WTC11 (cell line): ENCODE results near the gene GRM7. TPM values are rescaled to one million over a fixed set of nuclear protein-coding genes. Genes with fewer than 3 reads are reported as not detected.

Experiments
- ATAC-seq: fragments of 200-7000 bp; cut with Tn5 transposase; 2 replicates; pipeline ENCODE4 v1.10.0; 2021; ENCODE audit warnings: mild to moderate bottlenecking, moderate library complexity
- CTCF ChIA-PET: fragments of 300-600 bp; sonication (Branson Sonifier 250); formaldehyde crosslinking; loops from one replicate; lab custom pipeline; 2021; ENCODE audit warnings: antibody characterized with exemption; lab: Charles Lee
- POLR2A ChIA-PET: fragments of 350-600 bp; sonication (Branson Sonifier 250); formaldehyde crosslinking; loops from one replicate; lab custom pipeline; 2021; ENCODE audit warnings: antibody characterized with exemption; lab: Charles Lee
- DNase-seq: peaks from one replicate; pipeline ENCODE4 v3.0.0; 2021; ENCODE audit warnings: low spot score
- H3K27ac Mint-ChIP-seq: 2 replicates; pipeline ENCODE4 v1.8.0; 2021; ENCODE audit warnings: mixed read lengths
- H3K27me3 Mint-ChIP-seq: 2 replicates; pipeline ENCODE4 v1.8.0; 2021; ENCODE audit warnings: low read depth, mild to moderate bottlenecking, moderate library complexity, mixed read lengths
- H3K36me3 Mint-ChIP-seq: 2 replicates; pipeline ENCODE4 v1.8.0; 2021; ENCODE audit warnings: mixed read lengths
- H3K4me1 Mint-ChIP-seq: 2 replicates; pipeline ENCODE4 v1.8.0; 2022; ENCODE audit warnings: mixed read lengths
- H3K4me3 Mint-ChIP-seq: 2 replicates; pipeline ENCODE4 v1.8.0; 2021; ENCODE audit warnings: mild to moderate bottlenecking, moderate library complexity, mixed read lengths
- H3K9me3 Mint-ChIP-seq: 2 replicates; pipeline ENCODE4 v1.8.0; 2021; ENCODE audit warnings: mixed read lengths
- ATF6 ChIP-seq: sonication (generic); formaldehyde crosslinking; IDR thresholded peaks from 2 replicates; pipeline ENCODE4 v1.8.1; 2023; ENCODE audit warnings: mild to moderate bottlenecking, missing genetic modification reagents
- ERG ChIP-seq: fragments of 250-450 bp; sonication (Bioruptor Pico); IDR thresholded peaks from 2 replicates; pipeline ENCODE4 v1.8.0; 2021; ENCODE audit warnings: mild to moderate bottlenecking
- ESRRA ChIP-seq: sonication (generic); formaldehyde crosslinking; IDR thresholded peaks from 2 replicates; pipeline ENCODE4 v1.8.1; 2022; ENCODE audit warnings: mild to moderate bottlenecking, missing genetic modification reagents, borderline replicate concordance
- FOXP4 ChIP-seq: sonication (generic); formaldehyde crosslinking; IDR thresholded peaks from 2 replicates; pipeline ENCODE4 v1.8.0; 2022; ENCODE audit warnings: mild to moderate bottlenecking, missing genetic modification reagents
- GRHL2 ChIP-seq: fragments of 250-450 bp; sonication (Bioruptor Pico); IDR thresholded peaks from 2 replicates; pipeline ENCODE4 v1.8.0; 2022; ENCODE audit warnings: mild to moderate bottlenecking, moderate library complexity; ENCODE audit not compliant: insufficient replicate concordance, severe bottlenecking
- KAT7 ChIP-seq: sonication (generic); formaldehyde crosslinking; IDR thresholded peaks from 2 replicates; pipeline ENCODE4 v1.8.1; 2023; ENCODE audit warnings: missing genetic modification reagents, mild to moderate bottlenecking, borderline replicate concordance
- NR3C1 ChIP-seq: sonication (generic); formaldehyde crosslinking; conservative IDR thresholded peaks from 2 replicates; pipeline ENCODE4 v1.8.1; 2023; ENCODE audit warnings: low read depth, mild to moderate bottlenecking, missing genetic modification reagents
- OVOL2 ChIP-seq: fragments of 250-450 bp; sonication (Bioruptor Pico); IDR thresholded peaks from 2 replicates; pipeline ENCODE4 v1.9.0; 2021; ENCODE audit warnings: mild to moderate bottlenecking, borderline replicate concordance
- TEAD1 ChIP-seq: sonication (generic); formaldehyde crosslinking; IDR thresholded peaks from 2 replicates; pipeline ENCODE4 v1.8.0; 2022; ENCODE audit warnings: mild to moderate bottlenecking, missing genetic modification reagents
- TEAD4 ChIP-seq: sonication (generic); formaldehyde crosslinking; IDR thresholded peaks from 2 replicates; pipeline ENCODE4 v1.8.0; 2022; ENCODE audit warnings: mild to moderate bottlenecking, missing genetic modification reagents
- USF1 ChIP-seq: sonication (generic); formaldehyde crosslinking; IDR thresholded peaks from 2 replicates; pipeline ENCODE4 v1.8.0; 2022; ENCODE audit warnings: mild to moderate bottlenecking, missing genetic modification reagents
- ZNF121 ChIP-seq: sonication (generic); formaldehyde crosslinking; IDR thresholded peaks from 2 replicates; pipeline ENCODE4 v1.8.0; 2023; ENCODE audit warnings: missing genetic modification reagents
- ZNF138 ChIP-seq: sonication (generic); formaldehyde crosslinking; conservative IDR thresholded peaks from 2 replicates; pipeline ENCODE4 v1.8.1; 2022; ENCODE audit warnings: mild to moderate bottlenecking, moderate library complexity, missing genetic modification reagents
- ZNF416 ChIP-seq: fragments of 250-450 bp; sonication (Bioruptor Pico); IDR thresholded peaks from 2 replicates; pipeline ENCODE4 v1.9.0; 2021; ENCODE audit warnings: mild to moderate bottlenecking, inconsistent platforms
- total RNA-seq: library from RNA; stranded (reverse); gene quantifications from 3 replicates; pipeline ENCODE4 v1.2.3, GENCODE V29; 2021
- TF ChIP-seq, protein P1 (sequence below): sonication (generic); formaldehyde crosslinking; conservative IDR thresholded peaks from 2 replicates; pipeline ENCODE4 v1.8.1; 2023; ENCODE audit warnings: mild to moderate bottlenecking, low read depth, missing genetic modification reagents, moderate library complexity
- TF ChIP-seq, protein P2 (sequence below): fragments of 250-450 bp; sonication (Bioruptor Pico); IDR thresholded peaks from 2 replicates; pipeline ENCODE4 v1.9.0; 2021; ENCODE audit warnings: moderate library complexity, mild to moderate bottlenecking, inconsistent platforms, borderline replicate concordance
- TF ChIP-seq, protein P3 (sequence below): sonication (generic); formaldehyde crosslinking; IDR thresholded peaks from 2 replicates; pipeline ENCODE4 v1.8.1; 2022; ENCODE audit warnings: missing genetic modification reagents, borderline replicate concordance
- TF ChIP-seq, protein P4 (sequence below): sonication (generic); formaldehyde crosslinking; IDR thresholded peaks from 2 replicates; pipeline ENCODE4 v1.8.1; 2023; ENCODE audit warnings: mild to moderate bottlenecking, missing genetic modification reagents, moderate library complexity

GRM7 gene
- total RNA-seq, 1 experiment from 2014 or later: 0.42 TPM

GRCh38 chr3:7581831-7582230 lies 720.9 kb downstream of the GRM7 start (continued):
- TF ChIP-seq NR3C1 (CRISPR knock-in tag): no peak

GRCh38 chr3:7585052-7585451 lies 724.1 kb downstream of the GRM7 start:
- Mint-ChIP-seq H3K4me1 (0 out of 2 replicates have a peak, but pooled peaks cover 6% of the 10 kb centered on the region), H3K27ac (no peak overlapping the region), H3K36me3 (no peaks in the 10 kb centered on the region), H3K4me3 (no peak overlapping the region), H3K27me3 (no peaks in the 10 kb centered on the region), H3K9me3 (0 out of 2 replicates have a peak, but pooled peaks cover 3% of the 10 kb centered on the region)
- CTCF ChIA-PET: no interaction called here
- DNase-seq (no peak), ATAC-seq (no peak)
- POLR2A ChIA-PET: no interaction called here
- TF ChIP-seq OVOL2 (CRISPR knock-in tag): no peak
- TF ChIP-seq, protein P1, sequence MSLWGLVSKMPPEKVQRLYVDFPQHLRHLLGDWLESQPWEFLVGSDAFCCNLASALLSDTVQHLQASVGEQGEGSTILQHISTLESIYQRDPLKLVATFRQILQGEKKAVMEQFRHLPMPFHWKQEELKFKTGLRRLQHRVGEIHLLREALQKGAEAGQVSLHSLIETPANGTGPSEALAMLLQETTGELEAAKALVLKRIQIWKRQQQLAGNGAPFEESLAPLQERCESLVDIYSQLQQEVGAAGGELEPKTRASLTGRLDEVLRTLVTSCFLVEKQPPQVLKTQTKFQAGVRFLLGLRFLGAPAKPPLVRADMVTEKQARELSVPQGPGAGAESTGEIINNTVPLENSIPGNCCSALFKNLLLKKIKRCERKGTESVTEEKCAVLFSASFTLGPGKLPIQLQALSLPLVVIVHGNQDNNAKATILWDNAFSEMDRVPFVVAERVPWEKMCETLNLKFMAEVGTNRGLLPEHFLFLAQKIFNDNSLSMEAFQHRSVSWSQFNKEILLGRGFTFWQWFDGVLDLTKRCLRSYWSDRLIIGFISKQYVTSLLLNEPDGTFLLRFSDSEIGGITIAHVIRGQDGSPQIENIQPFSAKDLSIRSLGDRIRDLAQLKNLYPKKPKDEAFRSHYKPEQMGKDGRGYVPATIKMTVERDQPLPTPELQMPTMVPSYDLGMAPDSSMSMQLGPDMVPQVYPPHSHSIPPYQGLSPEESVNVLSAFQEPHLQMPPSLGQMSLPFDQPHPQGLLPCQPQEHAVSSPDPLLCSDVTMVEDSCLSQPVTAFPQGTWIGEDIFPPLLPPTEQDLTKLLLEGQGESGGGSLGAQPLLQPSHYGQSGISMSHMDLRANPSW: no peak
- TF ChIP-seq ESRRA (CRISPR knock-in tag): no peak

- peaks cover 6% of the 10 kb centered on the region; the same call in 1 of the 2 replicates for H3K4me1 Mint-ChIP-seq
- H3K27me3 Mint-ChIP-seq: no peaks in the 10 kb centered on the region
- ChIA-PET POLR2A (no interaction called here), CTCF (no interaction called here)
- no peak overlapping the region for H3K4me3 Mint-ChIP-seq
- no peak overlapping the region for H3K27ac Mint-ChIP-seq
- no peaks in the 10 kb centered on the region for H3K36me3 Mint-ChIP-seq
- DNase-seq (no peak), ATAC-seq (no peak)
- H3K9me3 Mint-ChIP-seq: 0 out of 2 replicates have a peak, but pooled peaks cover 3% of the 10 kb centered on the region
- TF ChIP-seq TEAD4: no peak
- no peak for TF ChIP-seq USF1
- TF ChIP-seq ATF6 (CRISPR knock-in tag): no peak
- TF ChIP-seq, protein P2, sequence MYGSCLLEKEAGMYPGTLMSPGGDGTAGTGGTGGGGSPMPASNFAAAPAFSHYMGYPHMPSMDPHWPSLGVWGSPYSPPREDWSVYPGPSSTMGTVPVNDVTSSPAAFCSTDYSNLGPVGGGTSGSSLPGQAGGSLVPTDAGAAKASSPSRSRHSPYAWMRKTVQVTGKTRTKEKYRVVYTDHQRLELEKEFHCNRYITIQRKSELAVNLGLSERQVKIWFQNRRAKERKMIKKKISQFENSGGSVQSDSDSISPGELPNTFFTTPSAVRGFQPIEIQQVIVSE (CRISPR knock-in tag): no peak
- no peak for TF ChIP-seq ZNF416 (CRISPR knock-in tag)
- TF ChIP-seq, protein P3, sequence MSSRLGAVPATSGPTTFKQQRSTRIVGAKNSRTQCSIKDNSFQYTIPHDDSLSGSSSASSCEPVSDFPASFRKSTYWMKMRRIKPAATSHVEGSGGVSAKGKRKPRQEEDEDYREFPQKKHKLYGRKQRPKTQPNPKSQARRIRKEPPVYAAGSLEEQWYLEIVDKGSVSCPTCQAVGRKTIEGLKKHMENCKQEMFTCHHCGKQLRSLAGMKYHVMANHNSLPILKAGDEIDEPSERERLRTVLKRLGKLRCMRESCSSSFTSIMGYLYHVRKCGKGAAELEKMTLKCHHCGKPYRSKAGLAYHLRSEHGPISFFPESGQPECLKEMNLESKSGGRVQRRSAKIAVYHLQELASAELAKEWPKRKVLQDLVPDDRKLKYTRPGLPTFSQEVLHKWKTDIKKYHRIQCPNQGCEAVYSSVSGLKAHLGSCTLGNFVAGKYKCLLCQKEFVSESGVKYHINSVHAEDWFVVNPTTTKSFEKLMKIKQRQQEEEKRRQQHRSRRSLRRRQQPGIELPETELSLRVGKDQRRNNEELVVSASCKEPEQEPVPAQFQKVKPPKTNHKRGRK (CRISPR knock-in tag): no peak
- no peak for TF ChIP-seq ZNF121 (CRISPR knock-in tag)
- TF ChIP-seq ZNF138 (CRISPR knock-in tag): no peak
- TF ChIP-seq ERG (CRISPR knock-in tag): no peak
- no peak for TF ChIP-seq GRHL2
- no peak for TF ChIP-seq TEAD1 (CRISPR knock-in tag)
- TF ChIP-seq FOXP4: no peak
- no peak for TF ChIP-seq KAT7
- TF ChIP-seq, protein P4, sequence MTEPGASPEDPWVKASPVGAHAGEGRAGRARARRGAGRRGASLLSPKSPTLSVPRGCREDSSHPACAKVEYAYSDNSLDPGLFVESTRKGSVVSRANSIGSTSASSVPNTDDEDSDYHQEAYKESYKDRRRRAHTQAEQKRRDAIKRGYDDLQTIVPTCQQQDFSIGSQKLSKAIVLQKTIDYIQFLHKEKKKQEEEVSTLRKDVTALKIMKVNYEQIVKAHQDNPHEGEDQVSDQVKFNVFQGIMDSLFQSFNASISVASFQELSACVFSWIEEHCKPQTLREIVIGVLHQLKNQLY (CRISPR knock-in tag): no peak
Observed at GRCh38 chr3:7588236-7588635, 727.3 kb downstream of the GRM7 start.
